ENCODE data around the gene HUNK.

Gene HUNK

DNA sequence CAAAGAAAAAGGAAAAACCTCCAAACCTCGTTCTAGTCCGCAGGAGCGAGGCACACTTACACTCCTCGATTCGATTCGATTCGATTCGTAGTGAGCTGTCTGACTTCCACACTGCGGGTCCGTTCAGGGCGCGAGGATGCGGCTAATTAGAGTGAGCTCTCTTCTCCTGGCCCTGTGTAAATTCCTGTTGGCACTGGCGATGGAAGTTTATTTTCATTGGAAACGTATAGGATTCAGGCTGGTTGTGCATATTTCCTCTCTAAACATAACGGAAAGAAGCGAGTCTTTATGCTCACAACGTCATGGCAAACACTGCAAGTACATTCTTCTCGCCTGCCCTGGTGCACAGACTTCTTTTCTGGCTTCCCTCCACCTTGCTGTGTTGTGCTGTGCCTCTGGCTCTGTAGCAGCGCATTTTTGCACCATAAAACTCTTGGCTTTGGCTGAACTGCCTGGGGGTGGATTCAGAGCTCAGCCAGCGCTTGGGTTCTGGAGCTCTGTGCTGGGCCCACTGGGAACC, 2.7 kb downstream of the HUNK start:
- H2AFZ ChIP-seq (ENCODE audit: low read depth): no peak overlapping the region
- no peaks in the 10 kb centered on the region for H3K36me3 ChIP-seq (ENCODE audit: insufficient read depth)
- no peaks in the 10 kb centered on the region for H4K20me1 ChIP-seq (ENCODE audit: insufficient read depth)
- H3K4me1 ChIP-seq (ENCODE audit: low read depth, poor library complexity, severe bottlenecking): peaks cover 5% of the 10 kb centered on the region
- H3K4me2 ChIP-seq: no peak overlapping the region
- H3K9ac ChIP-seq: no peak overlapping the region
- no peaks in the 10 kb centered on the region for H3K27me3 ChIP-seq (ENCODE audit: insufficient read depth, low read depth)
- no peaks in the 10 kb centered on the region for H3K79me2 ChIP-seq (ENCODE audit: insufficient read depth, low read depth)
- TF ChIP-seq, protein P1, sequence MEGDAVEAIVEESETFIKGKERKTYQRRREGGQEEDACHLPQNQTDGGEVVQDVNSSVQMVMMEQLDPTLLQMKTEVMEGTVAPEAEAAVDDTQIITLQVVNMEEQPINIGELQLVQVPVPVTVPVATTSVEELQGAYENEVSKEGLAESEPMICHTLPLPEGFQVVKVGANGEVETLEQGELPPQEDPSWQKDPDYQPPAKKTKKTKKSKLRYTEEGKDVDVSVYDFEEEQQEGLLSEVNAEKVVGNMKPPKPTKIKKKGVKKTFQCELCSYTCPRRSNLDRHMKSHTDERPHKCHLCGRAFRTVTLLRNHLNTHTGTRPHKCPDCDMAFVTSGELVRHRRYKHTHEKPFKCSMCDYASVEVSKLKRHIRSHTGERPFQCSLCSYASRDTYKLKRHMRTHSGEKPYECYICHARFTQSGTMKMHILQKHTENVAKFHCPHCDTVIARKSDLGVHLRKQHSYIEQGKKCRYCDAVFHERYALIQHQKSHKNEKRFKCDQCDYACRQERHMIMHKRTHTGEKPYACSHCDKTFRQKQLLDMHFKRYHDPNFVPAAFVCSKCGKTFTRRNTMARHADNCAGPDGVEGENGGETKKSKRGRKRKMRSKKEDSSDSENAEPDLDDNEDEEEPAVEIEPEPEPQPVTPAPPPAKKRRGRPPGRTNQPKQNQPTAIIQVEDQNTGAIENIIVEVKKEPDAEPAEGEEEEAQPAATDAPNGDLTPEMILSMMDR (conservative IDR thresholded peaks at IDR 0.05; ENCODE audit: low read depth, low read length): no peak
- H3K27ac ChIP-seq: no peak overlapping the region
- H3K4me3 ChIP-seq (IDR thresholded peaks at IDR 0.05; ENCODE audit: insufficient read depth, low read depth, low read length): no peak overlapping the region

DNA sequence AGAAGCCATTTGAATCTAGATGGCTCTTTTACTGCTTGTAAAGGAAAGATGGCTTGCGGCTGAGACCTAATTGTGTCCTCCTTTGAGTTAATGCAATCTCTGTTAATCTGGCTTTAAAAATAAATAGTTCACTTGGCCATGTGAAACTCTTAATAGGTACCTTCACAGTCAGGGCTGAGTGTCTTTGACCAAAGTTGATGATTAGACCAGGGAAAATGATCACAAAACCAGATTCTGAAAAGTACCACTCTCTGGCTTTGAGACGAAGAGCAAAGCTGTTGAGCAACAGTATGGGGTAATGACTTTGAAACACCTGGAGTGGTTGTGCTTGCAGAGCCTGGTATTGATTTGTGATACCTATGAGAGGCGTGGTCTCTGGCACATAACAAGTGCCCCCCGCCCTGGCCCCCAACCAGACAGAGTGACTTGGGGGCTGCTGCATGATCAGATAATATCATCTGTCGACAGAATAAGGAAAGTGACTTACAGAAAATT, 4.7 kb downstream of the HUNK start:
- H3K4me1 ChIP-seq (ENCODE audit: low read depth, poor library complexity, severe bottlenecking): no peaks in the 10 kb centered on the region
- no peaks in the 10 kb centered on the region for H4K20me1 ChIP-seq (ENCODE audit: insufficient read depth)
- H3K4me3 ChIP-seq (IDR thresholded peaks at IDR 0.05; ENCODE audit: insufficient read depth, low read depth, low read length): no peak overlapping the region
- no peak overlapping the region for H3K27ac ChIP-seq
- H3K4me2 ChIP-seq: no peak overlapping the region
- TF ChIP-seq, protein P1 (conservative IDR thresholded peaks at IDR 0.05; ENCODE audit: low read depth, low read length): no peak
- H3K36me3 ChIP-seq (ENCODE audit: insufficient read depth): no peaks in the 10 kb centered on the region
- H3K27me3 ChIP-seq (ENCODE audit: insufficient read depth, low read depth): no peaks in the 10 kb centered on the region
- no peak overlapping the region for H2AFZ ChIP-seq (ENCODE audit: low read depth)
- H3K79me2 ChIP-seq (ENCODE audit: insufficient read depth, low read depth): no peaks in the 10 kb centered on the region
- no peak overlapping the region for H3K9ac ChIP-seq

DNA sequence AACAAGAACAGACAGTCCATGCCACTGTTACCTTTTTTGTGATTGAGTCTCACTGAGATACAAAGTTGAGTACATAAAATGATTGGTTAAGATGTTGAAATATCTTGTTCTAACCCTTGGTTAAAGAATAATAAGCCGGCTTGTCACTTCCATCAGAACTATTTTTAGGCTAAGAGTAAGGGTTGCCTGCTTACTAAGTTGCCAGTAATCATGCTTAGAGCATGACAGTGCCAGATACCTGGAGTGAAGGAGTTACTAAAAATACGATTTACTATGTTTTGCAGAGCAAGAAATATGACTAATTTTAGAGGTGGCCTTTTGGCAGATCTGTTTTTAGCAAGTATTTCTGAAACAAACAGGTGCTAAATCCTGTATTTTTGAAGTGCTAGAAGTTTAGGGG, 6.0 kb downstream of the HUNK start:
- Histone ChIP-seq H3K27me3 (ENCODE audit: insufficient read depth, low read depth) (no peaks in the 10 kb centered on the region), H3K4me1 (ENCODE audit: low read depth, poor library complexity, severe bottlenecking) (no peaks in the 10 kb centered on the region), H3K27ac (no peak overlapping the region), H3K36me3 (ENCODE audit: insufficient read depth) (no peaks in the 10 kb centered on the region), H3K4me3 (IDR thresholded peaks at IDR 0.05; ENCODE audit: insufficient read depth, low read depth, low read length) (no peak overlapping the region), H4K20me1 (ENCODE audit: insufficient read depth) (no peaks in the 10 kb centered on the region), H3K9ac (no peak overlapping the region), H3K79me2 (ENCODE audit: insufficient read depth, low read depth) (no peaks in the 10 kb centered on the region), H2AFZ (ENCODE audit: low read depth) (no peak overlapping the region), H3K4me2 (no peak overlapping the region)
- TF ChIP-seq, protein P1 (conservative IDR thresholded peaks at IDR 0.05; ENCODE audit: low read depth, low read length): no peak

DNA sequence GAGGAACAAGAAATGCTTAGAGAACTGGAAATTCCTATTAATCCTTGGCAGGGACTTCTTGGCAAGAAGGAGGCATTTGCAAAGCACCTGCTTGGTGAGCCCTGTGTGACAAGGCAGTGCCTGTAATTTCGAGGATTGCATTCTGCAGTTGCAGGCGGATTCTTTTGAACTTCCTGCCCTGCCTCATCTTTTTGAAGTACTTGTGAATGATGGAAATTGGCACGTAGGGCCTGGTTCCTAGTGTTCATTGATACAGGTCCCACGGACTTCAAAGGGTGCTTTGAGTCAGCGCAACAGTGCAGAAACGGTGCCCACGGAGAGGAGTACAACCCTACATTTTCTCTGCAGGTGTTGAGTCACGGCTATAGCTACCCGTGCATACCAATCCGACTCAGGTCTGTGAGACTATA, 6.4 kb downstream of the HUNK start:
- no peak overlapping the region for H2AFZ ChIP-seq (ENCODE audit: low read depth)
- no peaks in the 10 kb centered on the region for H3K36me3 ChIP-seq (ENCODE audit: insufficient read depth)
- no peak overlapping the region for H3K4me3 ChIP-seq (IDR thresholded peaks at IDR 0.05; ENCODE audit: insufficient read depth, low read depth, low read length)
- no peaks in the 10 kb centered on the region for H4K20me1 ChIP-seq (ENCODE audit: insufficient read depth)
- no peaks in the 10 kb centered on the region for H3K79me2 ChIP-seq (ENCODE audit: insufficient read depth, low read depth)
- no peak overlapping the region for H3K9ac ChIP-seq
- TF ChIP-seq, protein P1 (conservative IDR thresholded peaks at IDR 0.05; ENCODE audit: low read depth, low read length): no peak
- no peaks in the 10 kb centered on the region for H3K4me1 ChIP-seq (ENCODE audit: low read depth, poor library complexity, severe bottlenecking)
- H3K27ac ChIP-seq: no peak overlapping the region
- H3K27me3 ChIP-seq (ENCODE audit: insufficient read depth, low read depth): no peaks in the 10 kb centered on the region
- no peak overlapping the region for H3K4me2 ChIP-seq
